ENCODE results near the gene CHRDL2.
A peak's percentile ranks its signal among the peaks of the same experiment; 100 is the strongest.

CHRDL2 gene

DNA sequence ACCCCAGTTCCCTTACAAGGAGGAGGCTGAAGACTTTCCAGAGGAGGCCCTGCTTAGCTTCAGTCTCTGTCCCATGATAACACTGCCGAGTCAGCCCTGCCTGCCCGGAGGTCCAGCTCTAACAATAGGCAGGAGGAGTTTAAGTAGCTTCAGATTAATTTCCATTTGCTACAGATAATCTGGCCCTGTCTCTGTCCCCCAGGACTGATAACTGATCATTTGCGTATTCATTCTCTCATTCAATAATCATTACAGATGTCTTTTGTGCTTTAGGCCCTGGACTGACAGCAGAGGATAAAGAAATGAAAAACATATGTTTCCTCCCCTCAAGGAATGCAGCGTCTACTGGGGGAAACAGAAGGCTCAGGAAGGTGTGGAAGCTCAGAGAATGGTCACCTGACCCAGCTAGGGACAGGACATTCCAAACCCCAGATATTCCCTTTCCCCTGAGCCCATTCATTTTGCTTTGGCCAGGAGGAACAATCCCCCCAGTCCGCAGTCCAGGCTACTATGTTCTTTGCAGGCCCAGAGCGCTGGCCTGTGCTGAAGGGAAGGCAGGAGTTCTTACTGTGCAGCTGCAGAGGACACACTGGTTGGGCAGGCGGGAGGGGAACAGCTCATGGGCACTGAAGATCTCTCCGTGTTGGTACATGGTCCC, 20.8 kb downstream of the CHRDL2 start:
- DNase-seq = no peak

DNA sequence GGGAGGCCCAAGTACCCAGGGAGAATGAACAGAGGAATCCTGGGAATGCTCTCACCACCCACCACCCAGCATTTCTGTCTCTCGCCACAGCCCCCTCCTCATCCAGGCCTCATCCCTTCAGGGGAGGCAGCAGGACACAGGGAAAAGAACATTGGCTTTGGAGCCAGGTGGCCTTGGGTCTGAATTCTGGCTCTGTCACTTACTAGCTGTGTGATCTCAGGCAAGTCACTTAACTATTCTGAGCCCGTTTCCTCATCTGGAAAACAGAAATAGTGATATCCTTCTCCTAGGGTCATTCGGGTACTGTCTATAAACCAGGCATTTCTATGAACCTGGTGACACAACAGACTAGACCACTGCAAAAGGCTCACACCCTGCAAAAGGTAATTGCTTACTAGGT, 22.1 kb downstream of the CHRDL2 start:
- no peak for DNase-seq

- no peak for DNase-seq
These were observed 23.4 kb downstream of the CHRDL2 start for GRCh38 chr11:74707602-74708510.

- no peak for DNase-seq
These were observed 24.0 kb downstream of the CHRDL2 start for GRCh38 chr11:74707182-74707581.

GRCh38 chr11:74703211-74703610, 28.0 kb downstream of the CHRDL2 start:
- DNase-seq = no peak

- DNase-seq = peak; percentile 34
These were observed 28.7 kb downstream of the CHRDL2 start for GRCh38 chr11:74702383-74703007.

DNA sequence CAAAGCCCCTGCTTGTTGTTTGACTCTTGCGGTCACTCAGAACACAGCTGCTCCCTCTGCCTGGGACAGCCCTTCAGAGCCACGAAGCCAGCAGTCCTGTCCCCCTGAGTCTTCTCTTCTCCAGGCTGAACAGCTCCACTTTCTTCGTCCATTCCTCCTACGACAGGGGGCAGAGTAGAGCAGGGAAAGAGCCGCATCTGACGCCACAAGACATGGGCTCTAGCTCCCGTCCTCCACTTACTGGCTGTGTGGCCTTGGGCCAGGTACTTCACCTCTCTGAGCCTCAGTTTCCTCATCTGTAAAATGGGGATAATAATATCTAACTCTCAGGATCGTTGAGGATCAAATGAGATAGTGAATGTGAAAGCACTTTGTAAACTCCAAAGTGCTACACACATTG, 29.9 kb downstream of the CHRDL2 start:
- DNase-seq = no peak

- DNase-seq = no peak
These were observed 31.4 kb downstream of the CHRDL2 start for GRCh38 chr11:74699615-74700396.

GRCh38 chr11:74697722-74698121, 33.5 kb downstream of the CHRDL2 start:
- no peak for DNase-seq

- no peak for DNase-seq
These were observed 34.1 kb downstream of the CHRDL2 start for GRCh38 chr11:74696939-74697675.

- no peak for DNase-seq
These were observed 34.7 kb downstream of the CHRDL2 start for GRCh38 chr11:74696500-74696899.

DNA sequence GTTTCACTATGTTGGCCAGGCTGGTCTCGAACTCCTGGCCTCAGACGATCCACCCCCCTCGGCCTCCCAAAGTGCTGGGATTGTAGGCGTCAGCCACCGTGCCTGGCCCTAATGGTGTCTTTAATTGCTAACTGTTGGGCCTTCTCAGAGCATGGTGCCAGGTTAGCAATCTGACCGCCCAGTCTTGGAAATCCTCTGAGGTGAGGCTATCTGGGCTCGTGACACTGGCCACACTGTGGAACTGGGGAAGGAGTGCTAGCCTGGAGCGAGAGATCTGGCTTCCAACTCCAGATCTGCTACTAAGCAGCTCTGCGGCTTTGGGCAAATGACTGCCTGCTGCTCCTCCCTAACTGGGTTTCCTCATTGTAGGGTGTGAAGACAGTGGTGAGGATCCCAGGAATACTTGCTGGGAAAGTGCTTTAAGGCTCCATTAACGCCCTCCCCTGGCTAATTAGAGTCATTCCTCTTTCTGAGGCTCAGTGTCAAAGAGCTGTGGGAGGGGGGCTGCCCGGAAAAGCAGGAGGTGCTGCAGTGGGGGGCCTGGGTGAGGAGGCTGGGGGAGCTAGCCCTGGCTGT, 35.4 kb downstream of the CHRDL2 start:
- DNase-seq = no peak

- no peak for DNase-seq
These were observed 36.9 kb downstream of the CHRDL2 start for GRCh38 chr11:74694136-74694930.

DNA sequence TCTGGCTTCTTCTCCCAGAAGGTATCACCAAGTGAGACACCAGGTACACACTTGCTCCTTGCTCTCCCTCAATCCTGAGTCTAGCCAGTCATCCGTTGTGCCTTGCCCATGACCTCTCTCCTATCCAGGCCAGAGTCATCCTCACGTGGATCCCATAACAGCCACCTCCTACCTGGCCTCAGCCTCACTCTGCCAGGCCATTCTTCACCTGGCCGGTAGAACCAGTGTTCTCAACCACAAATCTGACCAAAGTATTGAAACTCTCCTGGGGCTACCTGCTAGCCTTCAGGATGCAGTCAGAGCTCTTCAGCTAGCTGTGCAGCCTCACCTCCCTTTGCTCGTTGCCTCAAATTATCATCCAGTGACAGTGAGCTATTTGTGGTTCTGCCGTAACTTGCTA, 37.7 kb downstream of the CHRDL2 start:
- no peak for DNase-seq

- no peak for DNase-seq
These were observed 39.5 kb downstream of the CHRDL2 start for GRCh38 chr11:74691755-74692154.

GRCh38 chr11:74689666-74690065, 41.6 kb downstream of the CHRDL2 start:
- DNase-seq = no peak

- no peak for DNase-seq
These were observed 43.8 kb downstream of the CHRDL2 start for GRCh38 chr11:74687237-74688023.

DNA sequence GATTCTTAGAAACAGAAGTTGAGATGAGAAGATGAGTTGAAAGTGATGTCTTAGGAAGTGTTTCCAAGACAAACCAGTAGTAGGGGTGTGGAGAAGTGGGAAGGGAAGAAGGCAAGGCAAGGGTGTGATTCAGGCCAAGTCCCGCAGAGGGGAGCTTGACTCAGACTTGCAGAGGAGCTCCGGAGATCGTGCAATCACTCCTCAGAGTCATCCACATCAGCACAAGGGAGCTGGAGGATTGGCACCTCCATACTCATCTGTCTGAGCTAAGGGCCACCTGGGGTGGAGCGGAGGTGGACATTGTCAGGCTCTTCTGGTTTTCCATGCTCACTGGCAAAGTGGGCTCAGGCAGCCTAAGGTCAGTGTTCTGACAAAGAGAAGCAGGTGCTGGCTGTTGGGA, 44.4 kb downstream of the CHRDL2 start:
- DNase-seq = no peak

DNA sequence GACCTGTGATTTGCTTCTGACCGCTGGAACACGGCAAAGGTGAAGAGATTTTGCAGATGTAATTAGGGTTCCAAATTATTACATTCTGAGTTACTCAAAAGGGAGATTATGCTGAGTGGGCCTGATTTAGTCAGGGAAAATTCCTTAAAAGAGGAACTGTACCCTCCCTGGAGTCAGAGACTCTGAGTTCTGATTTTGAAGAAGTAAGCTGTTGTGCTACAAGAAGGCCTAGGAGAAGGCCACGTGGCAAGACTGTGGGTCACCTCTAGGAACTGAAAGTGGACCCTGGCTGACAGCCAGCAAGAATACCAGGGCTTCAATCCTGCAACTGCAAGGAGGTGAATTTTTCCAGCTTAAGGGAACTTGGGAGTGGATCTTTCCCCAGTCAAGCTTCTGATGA, 45.3 kb downstream of the CHRDL2 start:
- DNase-seq = no peak

- no peak for DNase-seq
These were observed 45.9 kb downstream of the CHRDL2 start for GRCh38 chr11:74685338-74685737.
